Upper lobe of right lung (tissue), 1 donor: Measurements from ENCODE around the gene YBX1. TPM values are rescaled to one million over a fixed set of nuclear protein-coding genes. Genes with fewer than 3 reads are reported as not detected.

Experiments used
- ATAC-seq: fragments of 200-7000 bp; cut with Tn5 transposase; one replicate; pipeline ENCODE4 v1.9.1; 2020; ENCODE audit warnings: mild to moderate bottlenecking, moderate library complexity
- DNase-seq: peaks from one replicate; pipeline ENCODE4 v3.0.0-alpha.2; 2020
- H3K27ac ChIP-seq: fragments of 200-600 bp; one replicate; pipeline ENCODE4 v1.8.0; 2022
- H3K27me3 ChIP-seq: fragments of 200-600 bp; one replicate; pipeline ENCODE4 v1.8.0; 2022; ENCODE audit warnings: mild to moderate bottlenecking
- H3K36me3 ChIP-seq: fragments of 200-600 bp; one replicate; pipeline ENCODE4 v1.8.0; 2022
- H3K4me1 ChIP-seq: fragments of 200-600 bp; one replicate; pipeline ENCODE4 v1.8.0; 2022
- H3K4me3 ChIP-seq: fragments of 200-600 bp; one replicate; pipeline ENCODE4 v1.8.0; 2022; ENCODE audit warnings: mild to moderate bottlenecking
- H3K9me3 ChIP-seq: fragments of 200-600 bp; one replicate; pipeline ENCODE4 v1.8.0; 2022
- intact Hi-C: fragments of 100-400 bp; cut with DNase I; formaldehyde crosslinking; loops from one replicate; pipeline ENCODE4 v1.11.0; 2022
- total RNA-seq: library from RNA; stranded (reverse); fragmentation: NEBNext Ultra II Directional; extraction: Animal tissue kit (Norgen Biotek cat#: 25700); gene quantifications from one replicate; pipeline ENCODE4 v1.2.1, GENCODE V29; 2021
- TF ChIP-seq, protein P1 (sequence below): fragments of 200-600 bp; IDR thresholded peaks from one replicate; pipeline ENCODE4 v1.8.0; 2022; ENCODE audit warnings: antibody characterized with exemption
- donor health status: DM: no; HTN: yes; CAD: no; lungs with severe emphysema.

Gene YBX1
- total RNA-seq, 1 donor from 2014 or later = 478 TPM

DNA sequence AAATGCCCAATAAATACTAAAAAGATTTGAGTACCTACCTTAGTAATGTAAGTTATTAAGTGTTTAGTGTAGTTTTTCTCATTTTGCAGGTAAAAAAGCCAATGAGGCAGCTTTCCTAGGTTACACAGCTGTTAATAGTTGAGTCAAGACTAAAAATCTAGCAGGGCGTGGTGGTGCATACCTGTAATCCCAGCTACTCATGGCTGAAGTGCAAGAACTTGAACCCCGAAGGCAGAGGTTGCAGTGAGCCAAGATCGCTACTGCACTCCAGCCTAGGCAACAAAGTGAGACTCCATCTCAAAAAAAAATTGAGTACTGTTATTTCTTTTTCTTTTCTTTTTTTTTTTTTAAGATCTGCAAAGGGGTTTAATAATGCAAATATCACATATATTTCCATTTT is 7.7 kb downstream of the YBX1 start:
- Histone ChIP-seq H3K9me3 (no peaks in the 10 kb centered on the region), H3K4me1 (peaks cover 72% of the 10 kb centered on the region), H3K4me3 (no peak overlapping the region), H3K27ac (no peak overlapping the region), H3K27me3 (no peaks in the 10 kb centered on the region), H3K36me3 (peaks cover 5% of the 10 kb centered on the region)
- ATAC-seq = no peak
- intact Hi-C loops = no loop called here
- DNase-seq = no peak
- TF ChIP-seq, protein P1, sequence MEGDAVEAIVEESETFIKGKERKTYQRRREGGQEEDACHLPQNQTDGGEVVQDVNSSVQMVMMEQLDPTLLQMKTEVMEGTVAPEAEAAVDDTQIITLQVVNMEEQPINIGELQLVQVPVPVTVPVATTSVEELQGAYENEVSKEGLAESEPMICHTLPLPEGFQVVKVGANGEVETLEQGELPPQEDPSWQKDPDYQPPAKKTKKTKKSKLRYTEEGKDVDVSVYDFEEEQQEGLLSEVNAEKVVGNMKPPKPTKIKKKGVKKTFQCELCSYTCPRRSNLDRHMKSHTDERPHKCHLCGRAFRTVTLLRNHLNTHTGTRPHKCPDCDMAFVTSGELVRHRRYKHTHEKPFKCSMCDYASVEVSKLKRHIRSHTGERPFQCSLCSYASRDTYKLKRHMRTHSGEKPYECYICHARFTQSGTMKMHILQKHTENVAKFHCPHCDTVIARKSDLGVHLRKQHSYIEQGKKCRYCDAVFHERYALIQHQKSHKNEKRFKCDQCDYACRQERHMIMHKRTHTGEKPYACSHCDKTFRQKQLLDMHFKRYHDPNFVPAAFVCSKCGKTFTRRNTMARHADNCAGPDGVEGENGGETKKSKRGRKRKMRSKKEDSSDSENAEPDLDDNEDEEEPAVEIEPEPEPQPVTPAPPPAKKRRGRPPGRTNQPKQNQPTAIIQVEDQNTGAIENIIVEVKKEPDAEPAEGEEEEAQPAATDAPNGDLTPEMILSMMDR = no peak

DNA sequence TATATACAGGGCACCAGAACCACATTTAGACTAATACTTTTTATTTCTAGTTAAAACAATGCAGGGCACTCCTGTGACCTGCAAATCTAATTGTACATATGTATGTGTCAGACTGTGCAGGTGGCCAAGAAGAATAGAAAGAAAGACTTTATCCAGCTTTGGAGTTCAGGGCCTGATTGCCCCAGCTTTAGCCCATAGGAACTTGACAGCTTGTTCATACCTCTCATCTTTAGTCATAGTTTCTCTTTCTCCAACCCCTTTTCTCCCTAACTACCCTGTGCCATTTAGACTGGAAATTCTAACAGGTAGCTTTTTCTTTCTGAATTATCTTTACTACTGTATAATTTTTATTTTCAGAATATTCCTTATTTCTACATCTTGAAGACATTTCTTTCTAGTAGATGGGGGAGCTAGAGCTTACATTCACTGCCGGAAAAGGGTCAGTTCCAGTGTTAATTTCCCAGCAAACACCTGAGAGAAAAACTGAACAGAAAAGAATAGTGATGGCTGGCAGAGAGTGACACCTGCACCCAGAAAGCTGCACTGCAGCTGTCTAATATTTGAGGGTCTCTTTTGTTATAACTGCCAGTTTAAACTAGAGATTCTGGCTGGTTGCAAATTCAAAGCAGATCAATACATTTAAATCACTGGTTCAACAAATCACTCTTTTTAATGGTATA is 8.4 kb downstream of the YBX1 start:
- intact Hi-C loops = no loop called here
- no peak for DNase-seq
- Histone ChIP-seq H3K4me3 (no peak overlapping the region), H3K36me3 (peaks cover 13% of the 10 kb centered on the region), H3K4me1 (peaks cover 65% of the 10 kb centered on the region), H3K9me3 (no peaks in the 10 kb centered on the region), H3K27me3 (no peaks in the 10 kb centered on the region), H3K27ac (no peak overlapping the region)
- ATAC-seq = no peak
- TF ChIP-seq, protein P1 = peak; percentile 21

DNA sequence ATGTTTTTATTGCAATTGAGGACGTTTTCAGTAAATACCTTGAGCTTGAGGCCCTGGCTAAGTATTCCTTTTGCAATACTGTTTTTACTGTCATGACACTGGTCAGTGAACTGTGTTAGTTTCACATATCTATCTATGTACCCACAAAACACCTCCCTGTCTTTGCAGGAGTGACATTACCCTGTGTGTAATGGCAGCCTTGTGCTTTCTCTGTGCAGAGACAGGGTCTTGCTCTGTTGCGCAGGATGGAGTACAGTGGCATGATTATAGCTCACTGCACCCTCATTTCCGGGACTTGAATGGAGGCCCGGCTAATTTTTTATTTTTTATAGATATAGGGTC is 8.9 kb downstream of the YBX1 start:
- Histone ChIP-seq H3K4me3 (no peak overlapping the region), H3K27ac (no peak overlapping the region), H3K4me1 (peaks cover 60% of the 10 kb centered on the region), H3K9me3 (no peaks in the 10 kb centered on the region), H3K27me3 (no peaks in the 10 kb centered on the region), H3K36me3 (peaks cover 17% of the 10 kb centered on the region)
- intact Hi-C loops = no loop called here
- ATAC-seq = no peak
- TF ChIP-seq, protein P1 = no peak
- no peak for DNase-seq

DNA sequence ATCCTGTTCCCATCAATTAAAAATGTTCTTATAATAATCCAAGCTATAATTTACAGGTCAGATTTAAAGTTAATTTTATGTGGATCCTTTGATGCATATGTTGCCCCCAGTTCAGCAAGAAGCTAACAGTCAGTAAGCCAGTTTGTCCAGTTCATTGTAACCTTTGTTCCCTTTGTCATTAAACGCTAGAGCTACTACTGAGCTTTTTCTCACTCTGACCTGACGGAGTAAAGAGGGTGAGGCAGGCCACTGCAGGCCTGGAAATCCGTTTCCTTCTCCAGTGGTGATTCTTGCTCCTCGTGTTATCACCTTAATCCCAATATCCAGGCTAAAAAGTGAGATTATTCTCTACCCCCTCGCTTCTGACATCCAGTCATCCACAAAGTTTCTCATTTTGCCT is 10.2 kb downstream of the YBX1 start:
- ATAC-seq = no peak
- intact Hi-C loops = no loop called here
- TF ChIP-seq, protein P1 = no peak
- H3K27ac ChIP-seq = peak overlapping the region; percentile 33
- no peaks in the 10 kb centered on the region for H3K9me3 ChIP-seq
- H3K4me1 ChIP-seq = peaks cover 47% of the 10 kb centered on the region
- no peaks in the 10 kb centered on the region for H3K27me3 ChIP-seq
- no peak for DNase-seq
- H3K4me3 ChIP-seq = no peak overlapping the region
- peaks cover 30% of the 10 kb centered on the region for H3K36me3 ChIP-seq

DNA sequence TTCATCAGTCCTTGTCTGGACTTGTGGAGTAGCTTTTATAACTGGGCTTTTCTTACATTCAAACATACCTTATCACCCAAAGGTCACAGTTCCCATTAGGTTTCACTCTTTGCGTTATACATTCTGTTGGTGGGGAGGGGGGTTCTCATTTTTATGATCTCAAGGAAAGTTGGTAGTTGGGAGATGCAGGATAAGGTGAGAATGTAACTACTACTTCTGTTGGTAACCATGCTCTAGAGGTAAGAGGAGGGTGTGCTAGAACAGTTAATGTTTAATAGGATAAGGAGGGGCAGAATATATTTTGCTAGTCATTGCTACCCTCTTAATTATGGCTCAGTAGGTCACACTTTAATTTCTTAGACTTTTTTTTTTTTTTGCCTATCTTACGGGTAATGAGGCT is 10.7 kb downstream of the YBX1 start:
- no peaks in the 10 kb centered on the region for H3K9me3 ChIP-seq
- peaks cover 35% of the 10 kb centered on the region for H3K36me3 ChIP-seq
- H3K27ac ChIP-seq = peak overlapping the region; percentile 33
- ATAC-seq = peak; percentile 59
- TF ChIP-seq, protein P1 = no peak
- intact Hi-C loops = no loop called here
- H3K27me3 ChIP-seq = no peaks in the 10 kb centered on the region
- no peak overlapping the region for H3K4me3 ChIP-seq
- H3K4me1 ChIP-seq = peaks cover 45% of the 10 kb centered on the region
- no peak for DNase-seq
